Lower leg skin (tissue), 3 donors: Measurements from ENCODE around the gene ANKAR.

Source experiments
- CTCF ChIP-seq, 3 donors: fragments of 450-650 bp; IDR thresholded peaks; one replicate each; pipeline ENCODE4 v1.5.1; 2016; ENCODE audit warnings: antibody characterized with exemption in 3 of 3, mild to moderate bottlenecking in 3 of 3, moderate library complexity in 2 of 3
- POLR2A ChIP-seq, 2 donors: fragments of 450-650 bp; IDR thresholded peaks; one replicate each; pipeline ENCODE4 v1.6.1; 2016 to 2017; ENCODE audit warnings: antibody characterized with exemption in 2 of 2, mild to moderate bottlenecking in 1 of 2, moderate library complexity in 1 of 2

GRCh38 chr2:189681903-189682302, 7.4 kb downstream of the ANKAR start:
- TF ChIP-seq CTCF (IDR thresholded peaks at IDR 0.05) = no peak
- no peak for TF ChIP-seq POLR2A (IDR thresholded peaks at IDR 0.05)
